HepG2 (cell line): Measurements from ENCODE around the gene PLXNA1. TPM values are rescaled to one million over a fixed set of nuclear protein-coding genes. Genes with fewer than 3 reads are reported as not detected.

Experiments used
- ATAC-seq: fragments of 200-7000 bp; cut with Tn5 transposase; 3 replicates; pipeline ENCODE4 v1.9.1; 2020; ENCODE audit warnings: mild to moderate bottlenecking, moderate library complexity
- BruUV-seq: library from RNA; stranded (reverse); fragments of 400-500 nt; replicated peaks from 2 replicates; lab custom pipeline; 2021; lab: Mats Ljungman, UMichigan
- CTCF ChIA-PET: fragments of 300-600 bp; formaldehyde crosslinking; extraction: SDS; loops from one replicate; lab custom pipeline; 2021; ENCODE audit warnings: low total read pairs, inconsistent platforms, low intra/inter-chr PET ratio; lab: Yijun Ruan, JAX
- POLR2A ChIA-PET: fragments of 350-600 bp; sonication (Branson Sonifier 250); formaldehyde crosslinking; loops from one replicate; lab custom pipeline; 2020; ENCODE audit warnings: antibody characterized with exemption, inconsistent platforms; lab: Yijun Ruan, JAX
- DNase-seq: peaks from one replicate; pipeline ENCODE4 v3.0.0-alpha.2; 2015; ENCODE audit warnings: low spot score
- FAIRE-seq: peaks from 3 replicates; lab custom pipeline; 2011; peaks lifted over from hg19 to GRCh38; lab: Jason Lieb, UNC
- H2AFZ ChIP-seq: one replicate; pipeline ENCODE4 v1.6.1; 2011; ENCODE audit warnings: low read length, inconsistent platforms
- H3K27ac ChIP-seq: fragments of 300-600 bp; 3 replicates; pipeline ENCODE4 v1.8.0; 2011; ENCODE audit warnings: mixed run types, mild to moderate bottlenecking, mixed read lengths, low read length, inconsistent platforms; ENCODE audit not compliant: insufficient read depth; ENCODE audit errors: extremely low read length
- H3K27me3 ChIP-seq, 2 experiments: fragments of 200-600 bp in 1 of 2; 2 replicates in 1 of 2; 3 replicates in 1 of 2; pipeline versions ENCODE4 v1.6.0 to v1.8.0; 2011; ENCODE audit warnings: low read length in 2 of 2, mild to moderate bottlenecking in 2 of 2, moderate library complexity in 2 of 2, inconsistent platforms in 1 of 2; ENCODE audit not compliant: insufficient read depth in 2 of 2, control insufficient read depth in 1 of 2
- H3K36me3 ChIP-seq, 2 experiments: fragments of 200-600 bp in 1 of 2; replicated peaks in 1 of 2; 2 replicates in 1 of 2; 3 replicates in 1 of 2; pipeline versions ENCODE4 v1.5.1 to v1.8.0; 2011; ENCODE audit warnings: low read length in 2 of 2, inconsistent platforms in 1 of 2; ENCODE audit not compliant: insufficient read depth in 2 of 2, control insufficient read depth in 1 of 2
- H3K4me1 ChIP-seq: 2 replicates; pipeline ENCODE4 v1.5.1; 2012; ENCODE audit warnings: low read length, inconsistent platforms; ENCODE audit not compliant: insufficient read depth
- H3K4me2 ChIP-seq: 2 replicates; pipeline ENCODE4 v1.6.0; 2011; ENCODE audit warnings: low read depth, low read length, inconsistent platforms
- H3K4me3 ChIP-seq, 3 experiments: fragments of 200-600 bp in 1 of 3; sonication (generic), shearing (Covaris generic) in 1 of 3; replicated peaks in 1 of 3; 2 replicates each; pipeline ENCODE4 v1.5.1; 2011 to 2016; ENCODE audit warnings: low read length in 3 of 3, inconsistent platforms in 2 of 3, low read depth in 2 of 3, mild to moderate bottlenecking in 2 of 3, control low read depth in 1 of 3, mixed read lengths in 1 of 3; ENCODE audit not compliant: insufficient read depth in 1 of 3
- H3K79me2 ChIP-seq: one replicate; pipeline ENCODE4 v1.6.1; 2011; ENCODE audit warnings: low read length, inconsistent platforms; ENCODE audit not compliant: insufficient read depth
- H3K9ac ChIP-seq: 2 replicates; pipeline ENCODE4 v1.6.0; 2011; ENCODE audit warnings: mild to moderate bottlenecking, low read depth, low read length, inconsistent platforms; ENCODE audit not compliant: insufficient read depth
- H3K9me3 ChIP-seq: 2 replicates; pipeline ENCODE4 v1.5.1; 2012; ENCODE audit warnings: mild to moderate bottlenecking, low read length
- H4K20me1 ChIP-seq: 2 replicates; pipeline ENCODE4 v1.6.0; 2011; ENCODE audit warnings: inconsistent platforms, mild to moderate bottlenecking, low read length, moderate library complexity; ENCODE audit not compliant: insufficient read depth
- ARNT ChIP-seq: fragments of 450-650 bp; IDR thresholded peaks from 2 replicates; pipeline ENCODE4 v1.6.1; 2017
- FOSL1 ChIP-seq: sonication (generic); formaldehyde crosslinking; IDR thresholded peaks from 2 replicates; pipeline ENCODE4 v1.9.0; 2021; ENCODE audit warnings: missing genetic modification reagents, borderline replicate concordance
- HNRNPL ChIP-seq: fragments of 200-400 bp; formaldehyde crosslinking; IDR thresholded peaks from 2 replicates; pipeline ENCODE4 v1.6.1; 2017; ENCODE audit warnings: mild to moderate bottlenecking, low read depth, low read length
- KDM6A ChIP-seq: IDR thresholded peaks from 2 replicates; pipeline ENCODE4 v1.6.1; 2016; ENCODE audit warnings: low read depth
- NFRKB ChIP-seq: fragments of 450-650 bp; IDR thresholded peaks from 2 replicates; pipeline ENCODE4 v1.6.1; 2017
- PHF5A ChIP-seq: IDR thresholded peaks from one replicate; pipeline ENCODE4 v1.6.1; 2018; ENCODE audit warnings: low read depth, missing genetic modification reagents; ENCODE audit not compliant: unreplicated experiment
- RBAK ChIP-seq: sonication (generic); formaldehyde crosslinking; IDR thresholded peaks from 2 replicates; pipeline ENCODE4 v1.5.1; 2020; ENCODE audit warnings: mild to moderate bottlenecking, missing genetic modification reagents
- SOX5 ChIP-seq: IDR thresholded peaks from 2 replicates; pipeline ENCODE4 v1.6.1; 2016; ENCODE audit warnings: borderline replicate concordance
- TMF1 ChIP-seq: sonication (generic); formaldehyde crosslinking; IDR thresholded peaks from 2 replicates; pipeline ENCODE4 v1.8.1; 2022; ENCODE audit warnings: low read depth, missing genetic modification reagents
- ZBTB49 ChIP-seq: sonication (generic); formaldehyde crosslinking; IDR thresholded peaks from 2 replicates; pipeline ENCODE4 v1.4.0; 2020; ENCODE audit warnings: missing genetic modification reagents, borderline replicate concordance
- ZFAT ChIP-seq: sonication (generic); formaldehyde crosslinking; conservative IDR thresholded peaks from 2 replicates; pipeline ENCODE4 v1.8.1; 2023; ENCODE audit warnings: missing genetic modification reagents, inconsistent platforms
- ZNF234 ChIP-seq: sonication (generic); formaldehyde crosslinking; conservative IDR thresholded peaks from 2 replicates; pipeline ENCODE4 v1.5.1; 2020; ENCODE audit warnings: mild to moderate bottlenecking, missing genetic modification reagents
- ZNF629 ChIP-seq: sonication (generic); formaldehyde crosslinking; conservative IDR thresholded peaks from 2 replicates; pipeline ENCODE4 v1.5.0; 2020; ENCODE audit warnings: missing genetic modification reagents
- WGBS: methylation state at CpG from one replicate; pipeline ENCODE4 v1.1.6; 2017; ENCODE audit warnings: low lambda C conversion rate; 5-methylcytosine and 5-hydroxymethylcytosine counted together
- in situ Hi-C: cut with HindIII; loops from 2 replicates; pipeline ENCODE4 v1.10.0; 2017; ENCODE audit warnings: low pct_unique_long_range_greater_than_20kb; ENCODE audit not compliant: extremely low pct_ligation_motif_present
- intact Hi-C: fragments of 100-400 bp; cut with micrococcal nuclease; formaldehyde crosslinking; loops from one replicate; pipeline ENCODE4 v1.10.0; 2022; ENCODE audit not compliant: unreplicated experiment
- polyA plus RNA-seq, 8 experiments: library from polyadenylated mRNA; depleted of rRNA in 3 of 8; stranded (reverse) in 7 of 8; unstranded in 1 of 8; fragments of >200 nt; fragmentation: Illumina TruSeq in 4 of 8; extraction: Trizol in 4 of 8; gene quantifications; 2 replicates each; pipeline versions ENCODE4 v1.2.1 to v1.2.3, GENCODE V29; 2011 to 2016; ENCODE audit warnings: low read depth in 4 of 8, missing spikeins in 1 of 8, mixed read lengths in 1 of 8; ENCODE audit not compliant: insufficient read depth in 1 of 8
- total RNA-seq, 5 experiments: library from RNA; depleted of rRNA; stranded (reverse); fragments of >200 nt; fragmentation: Illumina TruSeq; extraction: Trizol; gene quantifications; 2 replicates each; pipeline ENCODE4 v1.2.3, GENCODE V29; 2016; ENCODE audit warnings: low read depth in 1 of 5
- TF ChIP-seq, protein P1 (sequence below): sonication (generic); formaldehyde crosslinking; IDR thresholded peaks from 2 replicates; pipeline ENCODE4 v1.8.1; 2023; ENCODE audit warnings: missing genetic modification reagents, inconsistent platforms, borderline replicate concordance
- TF ChIP-seq, protein P2 (sequence below): sonication (generic); formaldehyde crosslinking; IDR thresholded peaks from 2 replicates; pipeline ENCODE4 v1.4.0; 2020; ENCODE audit warnings: low read depth, missing genetic modification reagents
- TF ChIP-seq, protein P3 (sequence below): sonication (generic); formaldehyde crosslinking; IDR thresholded peaks from 2 replicates; pipeline ENCODE4 v1.9.0; 2021; ENCODE audit warnings: missing genetic modification reagents, mild to moderate bottlenecking, borderline replicate concordance

The PLXNA1 gene
- total and polyA plus RNA-seq, 2 of the 13 experiments (the other 11 are each of a cell fraction or from before 2014, with no cell fraction given): 16.6 to 18.2 TPM

GRCh38 chr3:126971891-126972351, 11.0 kb upstream of the PLXNA1 start:
- H3K4me3 ChIP-seq: peak overlapping the region in 1 of 3 experiments; percentile 33; a peak in 1 of 6 replicates
- no peak overlapping the region for H3K27ac ChIP-seq
- no peaks in the 10 kb centered on the region for H4K20me1 ChIP-seq
- intact Hi-C loops: no loop called here
- no peak overlapping the region for H3K9ac ChIP-seq
- ChIA-PET CTCF (no interaction called here), POLR2A (no interaction called here)
- no peaks in the 10 kb centered on the region for H3K79me2 ChIP-seq
- peaks cover 1 to 6% of the 10 kb centered on the region in 2 experiments; a peak in 3 of 5 replicates for H3K27me3 ChIP-seq
- H2AFZ ChIP-seq: no peak overlapping the region
- no peak overlapping the region; the same call in 1 of the 2 replicates for H3K4me2 ChIP-seq
- 25% methylated on average over 6 of the region's 13 CpGs for WGBS
- DNase-seq: no peak
- no peak for FAIRE-seq
- peak; percentile 25; the same call in 2 of the 3 replicates for ATAC-seq
- BruUV-seq: no TSS peak
- in situ Hi-C loops: loop anchor here (10.0 kb wide), 1 partner anchor 297 kb away; no protein-coding TSS in a partner anchor
- H3K4me1 ChIP-seq: peaks cover 12% of the 10 kb centered on the region; the same call in 1 of the 2 replicates
- peaks cover 7% of the 10 kb centered on the region for H3K9me3 ChIP-seq
- H3K36me3 ChIP-seq: no peaks in the 10 kb centered on the region
- TF ChIP-seq FOSL1 (no peak), HNRNPL (0 out of 2 replicates have a peak, but pooled peaks have one; percentile 45), PHF5A (CRISPR knock-in tag) (no peak), NFRKB (no peak), SOX5 (CRISPR knock-in tag) (peak; percentile 21; the same call in 1 of the 2 replicates), RBAK (CRISPR knock-in tag) (no peak), ARNT (no peak), ZBTB49 (CRISPR knock-in tag) (no peak), ZNF629 (CRISPR knock-in tag) (no peak), TMF1 (CRISPR knock-in tag) (no peak), ZNF234 (CRISPR knock-in tag) (no peak), ZFAT (CRISPR knock-in tag) (no peak), KDM6A (CRISPR knock-in tag) (no peak)
- TF ChIP-seq, protein P1, sequence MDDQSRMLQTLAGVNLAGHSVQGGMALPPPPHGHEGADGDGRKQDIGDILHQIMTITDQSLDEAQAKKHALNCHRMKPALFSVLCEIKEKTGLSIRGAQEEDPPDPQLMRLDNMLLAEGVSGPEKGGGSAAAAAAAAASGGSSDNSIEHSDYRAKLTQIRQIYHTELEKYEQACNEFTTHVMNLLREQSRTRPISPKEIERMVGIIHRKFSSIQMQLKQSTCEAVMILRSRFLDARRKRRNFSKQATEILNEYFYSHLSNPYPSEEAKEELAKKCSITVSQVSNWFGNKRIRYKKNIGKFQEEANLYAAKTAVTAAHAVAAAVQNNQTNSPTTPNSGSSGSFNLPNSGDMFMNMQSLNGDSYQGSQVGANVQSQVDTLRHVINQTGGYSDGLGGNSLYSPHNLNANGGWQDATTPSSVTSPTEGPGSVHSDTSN (CRISPR knock-in tag): no peak
- TF ChIP-seq, protein P2, sequence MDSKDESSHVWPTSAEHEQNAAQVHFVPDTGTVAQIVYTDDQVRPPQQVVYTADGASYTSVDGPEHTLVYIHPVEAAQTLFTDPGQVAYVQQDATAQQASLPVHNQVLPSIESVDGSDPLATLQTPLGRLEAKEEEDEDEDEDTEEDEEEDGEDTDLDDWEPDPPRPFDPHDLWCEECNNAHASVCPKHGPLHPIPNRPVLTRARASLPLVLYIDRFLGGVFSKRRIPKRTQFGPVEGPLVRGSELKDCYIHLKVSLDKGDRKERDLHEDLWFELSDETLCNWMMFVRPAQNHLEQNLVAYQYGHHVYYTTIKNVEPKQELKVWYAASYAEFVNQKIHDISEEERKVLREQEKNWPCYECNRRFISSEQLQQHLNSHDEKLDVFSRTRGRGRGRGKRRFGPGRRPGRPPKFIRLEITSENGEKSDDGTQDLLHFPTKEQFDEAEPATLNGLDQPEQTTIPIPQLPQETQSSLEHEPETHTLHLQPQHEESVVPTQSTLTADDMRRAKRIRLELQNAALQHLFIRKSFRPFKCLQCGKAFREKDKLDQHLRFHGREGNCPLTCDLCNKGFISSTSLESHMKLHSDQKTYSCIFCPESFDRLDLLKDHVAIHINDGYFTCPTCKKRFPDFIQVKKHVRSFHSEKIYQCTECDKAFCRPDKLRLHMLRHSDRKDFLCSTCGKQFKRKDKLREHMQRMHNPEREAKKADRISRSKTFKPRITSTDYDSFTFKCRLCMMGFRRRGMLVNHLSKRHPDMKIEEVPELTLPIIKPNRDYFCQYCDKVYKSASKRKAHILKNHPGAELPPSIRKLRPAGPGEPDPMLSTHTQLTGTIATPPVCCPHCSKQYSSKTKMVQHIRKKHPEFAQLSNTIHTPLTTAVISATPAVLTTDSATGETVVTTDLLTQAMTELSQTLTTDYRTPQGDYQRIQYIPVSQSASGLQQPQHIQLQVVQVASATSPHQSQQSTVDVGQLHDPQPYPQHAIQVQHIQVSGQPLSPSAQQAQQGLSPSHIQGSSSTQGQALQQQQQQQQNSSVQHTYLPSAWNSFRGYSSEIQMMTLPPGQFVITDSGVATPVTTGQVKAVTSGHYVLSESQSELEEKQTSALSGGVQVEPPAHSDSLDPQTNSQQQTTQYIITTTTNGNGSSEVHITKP (CRISPR knock-in tag): no peak
- TF ChIP-seq, protein P3, sequence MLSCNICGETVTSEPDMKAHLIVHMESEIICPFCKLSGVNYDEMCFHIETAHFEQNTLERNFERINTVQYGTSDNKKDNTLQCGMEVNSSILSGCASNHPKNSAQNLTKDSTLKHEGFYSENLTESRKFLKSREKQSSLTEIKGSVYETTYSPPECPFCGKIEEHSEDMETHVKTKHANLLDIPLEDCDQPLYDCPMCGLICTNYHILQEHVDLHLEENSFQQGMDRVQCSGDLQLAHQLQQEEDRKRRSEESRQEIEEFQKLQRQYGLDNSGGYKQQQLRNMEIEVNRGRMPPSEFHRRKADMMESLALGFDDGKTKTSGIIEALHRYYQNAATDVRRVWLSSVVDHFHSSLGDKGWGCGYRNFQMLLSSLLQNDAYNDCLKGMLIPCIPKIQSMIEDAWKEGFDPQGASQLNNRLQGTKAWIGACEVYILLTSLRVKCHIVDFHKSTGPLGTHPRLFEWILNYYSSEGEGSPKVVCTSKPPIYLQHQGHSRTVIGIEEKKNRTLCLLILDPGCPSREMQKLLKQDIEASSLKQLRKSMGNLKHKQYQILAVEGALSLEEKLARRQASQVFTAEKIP (CRISPR knock-in tag): no peak
